NCI-H2107 treated with DMSO at 0.1 percent for 48 hours (cell line): Measurements from ENCODE around the gene CD28.

ENCODE experiments used
- DNase-seq: peaks from one replicate; lab custom pipeline; 2025; ENCODE audit not compliant: unreplicated experiment; lab: John Stamatoyannopoulos, UW

The CD28 gene

DNA sequence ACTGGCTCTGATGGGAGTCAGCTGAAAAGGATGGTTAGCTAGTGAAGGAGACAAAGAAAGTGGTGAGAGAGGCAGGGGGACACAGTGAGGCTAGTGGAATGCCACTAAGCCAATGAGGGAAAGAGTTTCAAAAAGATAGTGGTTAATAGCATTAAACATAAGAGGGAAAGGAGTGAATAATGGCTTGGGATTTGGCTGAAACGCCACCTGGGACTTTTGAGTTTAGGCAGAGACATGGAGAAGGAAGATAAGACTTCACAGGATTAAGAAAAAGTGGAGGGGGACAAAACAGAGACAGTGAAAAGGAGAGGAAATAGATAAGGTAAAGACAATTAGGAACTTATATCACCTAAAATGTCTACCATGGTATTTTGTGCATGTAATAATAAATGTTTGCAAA lies 6.9 kb downstream of the CD28 start:
- DNase-seq: no peak

DNA sequence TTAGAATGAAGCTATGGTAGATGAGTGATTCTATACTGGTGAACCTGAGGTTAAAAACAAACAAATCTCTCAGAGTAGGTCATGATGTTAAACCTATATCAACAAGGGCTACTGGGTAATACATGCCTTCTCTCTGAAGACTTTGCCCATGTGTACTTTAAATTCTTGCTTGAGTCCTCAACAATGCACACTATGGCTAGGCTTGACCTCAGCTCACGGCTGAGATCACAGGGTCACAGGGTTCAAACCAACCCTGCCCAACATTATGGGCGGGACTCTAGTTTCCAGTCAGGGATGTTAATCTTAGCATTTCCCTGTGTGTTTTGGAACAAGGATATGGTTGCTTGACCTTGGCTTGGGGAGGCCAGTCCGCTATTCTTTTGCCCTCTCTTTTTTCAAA lies 7.7 kb downstream of the CD28 start:
- no peak for DNase-seq

DNA sequence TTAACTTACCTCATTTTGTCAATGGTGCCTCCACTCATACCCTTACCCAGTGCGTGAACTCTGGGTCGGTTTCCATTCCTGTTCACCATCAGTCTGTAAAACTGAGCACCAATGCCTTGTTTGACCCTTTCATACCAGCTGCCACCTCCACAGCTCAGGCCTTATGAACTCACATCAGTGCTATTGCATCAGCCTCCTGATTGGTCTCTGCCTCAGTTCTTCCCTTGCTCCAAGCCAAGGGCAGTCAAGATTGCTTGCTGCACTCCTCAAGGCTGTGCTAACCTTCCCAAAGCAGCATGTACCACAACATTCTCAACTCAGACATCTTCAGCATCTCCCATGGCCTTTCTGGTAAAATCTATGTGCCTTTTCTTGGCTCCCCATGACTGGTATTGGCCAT lies 9.3 kb downstream of the CD28 start:
- no peak for DNase-seq

- DNase-seq: no peak
Observed at GRCh38 chr2:203718087-203718486, 11.6 kb downstream of the CD28 start.

DNA sequence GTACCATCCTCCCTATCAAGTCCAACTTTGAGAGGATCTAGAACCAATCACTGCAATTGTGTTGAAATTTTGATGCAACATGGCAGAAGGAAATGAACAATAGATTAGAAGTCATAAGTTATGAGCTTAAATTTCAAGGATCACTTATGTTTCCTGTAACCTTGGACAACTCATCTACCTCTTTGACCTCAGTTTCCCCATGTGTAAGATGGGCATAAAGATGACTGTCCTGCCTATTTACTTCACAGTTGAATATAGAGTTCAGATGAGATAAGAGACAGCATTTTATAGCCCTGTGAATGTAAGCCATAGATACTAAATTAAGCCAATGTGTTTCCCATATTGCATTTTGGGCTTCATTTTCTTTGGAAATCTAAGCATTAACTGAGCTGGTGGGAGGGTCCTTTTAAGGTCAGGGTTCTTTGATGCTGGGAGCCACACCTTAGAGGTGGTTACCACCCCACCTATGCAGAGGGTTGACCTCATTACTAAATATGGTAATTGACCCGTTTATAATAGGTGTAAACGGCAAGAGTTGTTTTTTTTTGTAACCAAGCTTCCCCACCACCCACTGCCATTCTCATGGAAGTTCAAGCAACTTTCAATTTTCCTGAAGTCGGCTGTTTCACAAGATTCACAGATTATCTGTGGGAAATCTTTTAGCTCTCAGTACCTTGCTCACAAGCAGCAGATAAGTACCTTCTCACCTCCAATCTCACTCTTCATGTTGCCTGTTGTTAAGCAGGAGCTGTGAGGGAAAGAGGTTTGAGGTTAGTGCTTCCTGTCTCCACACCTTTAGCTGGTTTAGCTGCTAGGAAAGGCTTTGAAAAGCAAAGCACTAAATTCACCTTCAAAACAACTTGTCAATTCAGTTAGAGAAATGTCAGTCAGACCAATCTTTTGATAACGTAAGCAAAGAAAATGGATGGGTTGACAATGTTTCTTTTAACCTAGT lies 13.3 kb downstream of the CD28 start:
- no peak for DNase-seq

GRCh38 chr2:203720915-203721672 lies 14.7 kb downstream of the CD28 start:
- DNase-seq: no peak

DNA sequence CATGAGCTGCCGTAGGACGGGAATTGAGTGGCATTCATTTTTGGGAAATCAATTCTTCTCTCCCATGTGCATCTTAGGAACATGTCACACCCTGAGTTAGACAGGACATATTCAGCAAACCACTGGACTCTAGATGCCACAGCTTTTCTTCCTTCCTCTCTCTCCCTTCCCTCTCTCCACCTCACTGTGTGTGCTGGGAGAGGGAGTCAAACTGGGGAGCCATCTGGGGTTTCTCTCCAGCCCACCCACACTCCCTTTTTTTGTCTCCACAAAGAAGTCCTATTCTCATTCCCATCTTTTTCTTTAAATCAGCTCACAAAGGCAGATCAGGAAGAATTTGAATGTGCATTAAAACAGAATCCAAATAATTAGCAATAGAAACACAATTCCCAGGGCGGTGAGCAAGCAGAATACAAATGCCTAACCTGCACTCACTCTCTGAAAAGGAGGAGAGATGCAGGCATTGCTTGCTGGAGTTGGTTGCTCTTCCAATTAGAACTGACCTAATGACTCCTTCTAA lies 15.4 kb downstream of the CD28 start:
- DNase-seq: no peak

GRCh38 chr2:203722411-203722810 lies 16.0 kb downstream of the CD28 start:
- no peak for DNase-seq

GRCh38 chr2:203728321-203728720 lies 21.9 kb downstream of the CD28 start:
- no peak for DNase-seq

DNA sequence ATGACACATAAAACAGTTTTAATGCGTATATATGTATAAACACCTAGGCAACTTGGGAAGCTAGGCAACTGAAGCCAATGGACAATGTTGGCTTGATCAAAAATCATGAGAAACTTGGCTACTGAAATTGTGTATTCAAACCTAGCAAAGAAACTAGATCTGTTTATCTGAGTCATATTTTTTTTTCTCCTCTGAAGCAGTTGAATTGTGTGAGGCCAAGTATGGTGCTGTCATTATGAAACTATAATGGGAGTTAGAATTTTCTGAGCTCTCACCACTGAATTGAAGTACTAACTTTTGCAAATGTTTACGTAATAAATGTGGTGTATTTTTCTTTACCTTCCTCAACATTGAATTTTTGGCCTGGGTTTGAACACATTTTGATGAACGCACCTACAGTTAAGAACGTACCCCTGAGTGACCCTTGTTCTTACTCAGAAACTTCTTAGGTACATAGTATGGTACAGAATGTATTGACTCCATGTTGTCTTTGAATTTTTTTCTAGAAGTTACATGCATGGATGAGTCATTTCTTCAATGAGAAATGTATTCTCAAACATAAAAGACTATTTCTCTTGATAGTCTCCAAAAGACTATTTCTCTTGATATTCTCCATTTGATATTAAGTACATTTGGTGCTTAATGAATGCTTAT lies 23.8 kb downstream of the CD28 start:
- no peak for DNase-seq

- no peak for DNase-seq
Observed at GRCh38 chr2:203730883-203731282, 24.4 kb downstream of the CD28 start.

GRCh38 chr2:203732092-203732952 lies 25.9 kb downstream of the CD28 start:
- DNase-seq: no peak

GRCh38 chr2:203732953-203733510 lies 26.6 kb downstream of the CD28 start:
- DNase-seq: no peak

DNA sequence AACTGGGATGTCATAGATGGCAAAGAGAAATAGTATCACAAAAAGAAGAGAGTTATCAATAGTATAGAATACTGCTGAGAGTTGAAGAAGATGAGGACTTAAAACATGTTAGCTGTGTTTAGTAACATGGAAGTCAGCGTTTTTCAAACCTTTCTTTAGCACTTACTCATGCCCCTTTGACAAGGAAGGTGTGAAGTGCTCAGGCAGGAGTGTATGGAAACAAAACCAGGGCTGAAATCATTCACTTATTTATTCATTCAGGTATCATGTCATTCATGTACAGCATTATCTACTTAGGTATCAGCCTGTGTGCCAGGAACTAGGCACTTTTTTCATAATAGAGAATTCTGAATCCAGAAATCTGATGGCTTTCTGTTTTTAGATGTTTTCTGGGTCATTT lies 27.2 kb downstream of the CD28 start:
- no peak for DNase-seq

- no peak for DNase-seq
Observed at GRCh38 chr2:203734276-203734983, 28.0 kb downstream of the CD28 start.

- no peak for DNase-seq
Observed at GRCh38 chr2:203737360-203737759, 30.9 kb downstream of the CD28 start.

- no peak for DNase-seq
Observed at GRCh38 chr2:203739351-203739750, 32.9 kb downstream of the CD28 start.

DNA sequence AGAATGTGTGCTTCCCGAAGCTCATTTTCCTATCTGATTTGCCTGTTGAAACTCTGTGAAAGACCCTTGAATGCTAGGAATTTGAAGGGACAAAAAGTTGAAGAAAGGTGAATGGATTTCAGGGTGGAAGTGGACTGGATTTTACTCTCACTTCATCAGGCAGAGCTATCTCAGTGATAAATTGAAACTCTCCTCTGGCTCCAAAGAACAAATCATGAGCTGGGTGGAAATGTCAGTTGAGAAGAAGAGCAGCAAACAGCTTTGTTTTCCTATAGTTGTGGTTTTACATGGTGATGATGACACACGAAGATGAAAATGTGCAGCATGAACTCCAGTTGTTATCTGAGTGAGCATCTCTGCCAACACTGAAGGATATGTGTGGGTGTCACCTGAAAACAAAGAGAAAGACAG lies 34.4 kb downstream of the CD28 start:
- no peak for DNase-seq

- DNase-seq: no peak
Observed at GRCh38 chr2:203741566-203741965, 35.1 kb downstream of the CD28 start.
